ENCODE results near the gene EIF3D. TPM values are rescaled to one million over a fixed set of nuclear protein-coding genes. Genes with fewer than 3 reads are reported as not detected.

Gene EIF3D
- total RNA-seq, 1 experiment from 2014 or later = 306 TPM

GRCh38 chr22:36507518-36508010 lies 21.4 kb downstream of the EIF3D start:
- peak overlapping the region; percentile 51 for H3K9ac ChIP-seq (ENCODE audit: low read length)
- POLR2A ChIA-PET = interaction anchor here (1.0 to 1.3 kb wide), 2 partner anchors 22 to 25 kb away, joined by 5 to 6 read pairs; partner anchors contain the start of gene EIF3D

More at GRCh38 chr22:36507518-36508010, 21.4 kb downstream of the EIF3D start:
- no peak for TF ChIP-seq SP1 (IDR thresholded peaks at IDR 0.05; ENCODE audit: low read depth)
- TF ChIP-seq EGR1 (IDR thresholded peaks at IDR 0.05; ENCODE audit: low read depth) = no peak
- no peak for TF ChIP-seq MAX (IDR thresholded peaks at IDR 0.05)
- TF ChIP-seq ATF3 (IDR thresholded peaks at IDR 0.05) = no peak
- no peak for TF ChIP-seq ZFX (IDR thresholded peaks at IDR 0.05)
- TF ChIP-seq CBX3 (IDR thresholded peaks at IDR 0.05; ENCODE audit: low read depth) = no peak
- TF ChIP-seq, protein P1, sequence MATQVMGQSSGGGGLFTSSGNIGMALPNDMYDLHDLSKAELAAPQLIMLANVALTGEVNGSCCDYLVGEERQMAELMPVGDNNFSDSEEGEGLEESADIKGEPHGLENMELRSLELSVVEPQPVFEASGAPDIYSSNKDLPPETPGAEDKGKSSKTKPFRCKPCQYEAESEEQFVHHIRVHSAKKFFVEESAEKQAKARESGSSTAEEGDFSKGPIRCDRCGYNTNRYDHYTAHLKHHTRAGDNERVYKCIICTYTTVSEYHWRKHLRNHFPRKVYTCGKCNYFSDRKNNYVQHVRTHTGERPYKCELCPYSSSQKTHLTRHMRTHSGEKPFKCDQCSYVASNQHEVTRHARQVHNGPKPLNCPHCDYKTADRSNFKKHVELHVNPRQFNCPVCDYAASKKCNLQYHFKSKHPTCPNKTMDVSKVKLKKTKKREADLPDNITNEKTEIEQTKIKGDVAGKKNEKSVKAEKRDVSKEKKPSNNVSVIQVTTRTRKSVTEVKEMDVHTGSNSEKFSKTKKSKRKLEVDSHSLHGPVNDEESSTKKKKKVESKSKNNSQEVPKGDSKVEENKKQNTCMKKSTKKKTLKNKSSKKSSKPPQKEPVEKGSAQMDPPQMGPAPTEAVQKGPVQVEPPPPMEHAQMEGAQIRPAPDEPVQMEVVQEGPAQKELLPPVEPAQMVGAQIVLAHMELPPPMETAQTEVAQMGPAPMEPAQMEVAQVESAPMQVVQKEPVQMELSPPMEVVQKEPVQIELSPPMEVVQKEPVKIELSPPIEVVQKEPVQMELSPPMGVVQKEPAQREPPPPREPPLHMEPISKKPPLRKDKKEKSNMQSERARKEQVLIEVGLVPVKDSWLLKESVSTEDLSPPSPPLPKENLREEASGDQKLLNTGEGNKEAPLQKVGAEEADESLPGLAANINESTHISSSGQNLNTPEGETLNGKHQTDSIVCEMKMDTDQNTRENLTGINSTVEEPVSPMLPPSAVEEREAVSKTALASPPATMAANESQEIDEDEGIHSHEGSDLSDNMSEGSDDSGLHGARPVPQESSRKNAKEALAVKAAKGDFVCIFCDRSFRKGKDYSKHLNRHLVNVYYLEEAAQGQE (IDR thresholded peaks at IDR 0.05; ENCODE audit: low read depth) = no peak
- no peak for TF ChIP-seq CEBPB (IDR thresholded peaks at IDR 0.05; ENCODE audit: low read depth)
- no peak for TF ChIP-seq ELF1 (IDR thresholded peaks at IDR 0.05; ENCODE audit: borderline replicate concordance, low read depth)
- TF ChIP-seq YY1 (IDR thresholded peaks at IDR 0.05; ENCODE audit: extremely low read depth, insufficient replicate concordance, low read depth, low read length) = no peak
- TF ChIP-seq EZH2 (IDR thresholded peaks at IDR 0.05) = no peak
- no peak for TF ChIP-seq ZBTB33 (IDR thresholded peaks at IDR 0.05; ENCODE audit: extremely low read depth, insufficient replicate concordance, low read length)
- no peak for TF ChIP-seq ZNF274 (IDR thresholded peaks at IDR 0.05; ENCODE audit: low read depth, low read length)
- no peak for TF ChIP-seq SIN3A (IDR thresholded peaks at IDR 0.05; ENCODE audit: low read depth)
- no peak for TF ChIP-seq EZH2phosphoT487 (IDR thresholded peaks at IDR 0.05; ENCODE audit: borderline replicate concordance)
- TF ChIP-seq SRF (IDR thresholded peaks at IDR 0.05; ENCODE audit: low read depth) = no peak
- TF ChIP-seq TCF7L2 (IDR thresholded peaks at IDR 0.05; ENCODE audit: borderline replicate concordance, extremely low read depth, insufficient read depth, insufficient read length) = no peak
- H3K27ac ChIP-seq (ENCODE audit: low read depth, low read length) = peak overlapping the region; percentile 67; the same call in 1 of the 2 replicates
- ChIA-PET RAD21 (ENCODE audit: low non-redundant PET in 1 of 2, low total read pairs in 2 of 2, uncharacterized antibody in 2 of 2, unreplicated experiment in 2 of 2) (no interaction called here), CTCF (interaction anchor here (1.4 kb wide), 1 partner anchor 266 kb away, joined by 4 read pairs; no protein-coding TSS in a partner anchor)
- H3K4me3 ChIP-seq (replicated peaks in 1 of 2; ENCODE audit: low read depth in 1 of 2, low read length in 2 of 2) = peak overlapping the region; percentile 5 to 55; a peak in 3 of 4 replicates
- ATAC-seq (no peak), DNase-seq (ENCODE audit: low read depth, low spot score) (no peak)
- H2AFZ ChIP-seq (ENCODE audit: low read depth, low read length, poor library complexity, severe bottlenecking) = no peak overlapping the region
- peaks cover 6 to 21% of the 10 kb centered on the region in 2 experiments; a peak in 3 of 4 replicates for H3K4me1 ChIP-seq (ENCODE audit: control insufficient read depth in 1 of 2, insufficient read depth in 2 of 2, low read length in 2 of 2)
- no peaks in the 10 kb centered on the region for H3K27me3 ChIP-seq (ENCODE audit: insufficient read depth, low read length)
- no peaks in the 10 kb centered on the region for H3K9me2 ChIP-seq (ENCODE audit: insufficient read depth)
- intact Hi-C loops (cut with micrococcal nuclease) = no loop called here
- BruUV-seq (replicated peaks) = no TSS peak
- H3K36me3 ChIP-seq (ENCODE audit: control insufficient read depth in 1 of 2, insufficient read depth in 2 of 2, low read length in 2 of 2) = peaks cover 16 to 24% of the 10 kb centered on the region in 2 experiments
- peak overlapping the region; percentile 79 for H3K4me2 ChIP-seq (ENCODE audit: low read length)
- no peaks in the 10 kb centered on the region for H4K20me1 ChIP-seq (ENCODE audit: insufficient read depth)
- no peaks in the 10 kb centered on the region for H3K9me3 ChIP-seq (ENCODE audit: control insufficient read depth in 1 of 2, insufficient read depth in 1 of 2, low read depth in 1 of 2, low read length in 2 of 2)
- H3K79me2 ChIP-seq (ENCODE audit: insufficient read depth, low read length) = no peaks in the 10 kb centered on the region; the same call in 1 of the 2 replicates

Measured in HCT116 (cell line).